Loucy (cell line): ENCODE data around the gene CLDND2.

ENCODE experiments used
- H2AFZ ChIP-seq: fragments of 200-600 bp; sonication (generic); 2 replicates; pipeline ENCODE4 v1.6.0; 2016; ENCODE audit warnings: antibody characterized with exemption, mild to moderate bottlenecking, low read length, moderate library complexity
- H3F3A ChIP-seq: fragments of 200-600 bp; 2 replicates; pipeline ENCODE4 v1.6.0; 2016; ENCODE audit warnings: antibody characterized with exemption, low read depth, mild to moderate bottlenecking
- H3K27me3 ChIP-seq: fragments of 200-600 bp; sonication (generic); 2 replicates; pipeline ENCODE4 v1.6.1; 2014; ENCODE audit warnings: low read length, mild to moderate bottlenecking; ENCODE audit not compliant: insufficient read depth, poor library complexity, severe bottlenecking
- H3K36me3 ChIP-seq: fragments of 200-600 bp; sonication (generic); 2 replicates; pipeline ENCODE4 v1.6.1; 2016; ENCODE audit warnings: low read length; ENCODE audit not compliant: insufficient read depth
- H3K4me1 ChIP-seq: fragments of 200-600 bp; sonication (generic); 2 replicates; pipeline ENCODE4 v1.5.1; 2014; ENCODE audit warnings: low read length, mild to moderate bottlenecking; ENCODE audit not compliant: insufficient read depth, poor library complexity, severe bottlenecking
- H3K4me2 ChIP-seq: fragments of 200-600 bp; sonication (generic); 2 replicates; pipeline ENCODE4 v1.6.0; 2014; ENCODE audit warnings: antibody characterized with exemption, low read length, low read depth, mild to moderate bottlenecking; ENCODE audit not compliant: poor library complexity, severe bottlenecking
- H3K4me3 ChIP-seq: fragments of 200-600 bp; sonication (generic); 2 replicates; pipeline ENCODE4 v1.5.1; 2014; ENCODE audit warnings: low read length, mild to moderate bottlenecking, mixed read lengths; ENCODE audit not compliant: poor library complexity, severe bottlenecking
- H3K79me2 ChIP-seq: fragments of 200-600 bp; sonication (generic); 2 replicates; pipeline ENCODE4 v1.6.1; 2014; ENCODE audit warnings: low read length; ENCODE audit not compliant: insufficient read depth
- H3K9ac ChIP-seq: fragments of 200-600 bp; sonication (generic); 2 replicates; pipeline ENCODE4 v1.6.0; 2014; ENCODE audit warnings: mild to moderate bottlenecking, low read depth, low read length, moderate library complexity; ENCODE audit not compliant: poor library complexity, severe bottlenecking
- H3K9me2 ChIP-seq: fragments of 200-600 bp; sonication (generic); replicated peaks from 2 replicates; pipeline ENCODE4 v1.6.1; 2016; ENCODE audit warnings: low read depth, low read length, mixed read lengths
- H3K9me3 ChIP-seq: fragments of 200-600 bp; sonication (generic); 2 replicates; pipeline ENCODE4 v1.6.1; 2014; ENCODE audit warnings: mild to moderate bottlenecking, antibody characterized with exemption, low read length, low read depth; ENCODE audit not compliant: insufficient read depth
- H4K20me1 ChIP-seq: fragments of 200-600 bp; sonication (generic); 2 replicates; pipeline ENCODE4 v1.6.0; 2014; ENCODE audit warnings: antibody characterized with exemption, low read length, mild to moderate bottlenecking; ENCODE audit not compliant: insufficient read depth, poor library complexity, severe bottlenecking
- CTCF ChIP-seq: fragments of 200-600 bp; sonication (generic); conservative IDR thresholded peaks from 2 replicates; pipeline ENCODE4 v1.5.1; 2014; ENCODE audit warnings: mild to moderate bottlenecking, antibody characterized with exemption, low read length
- EZH2phosphoT487 ChIP-seq: fragments of 200-600 bp; IDR thresholded peaks from 2 replicates; pipeline ENCODE4 v1.6.1; 2018; ENCODE audit warnings: antibody characterized with exemption, mild to moderate bottlenecking, moderate library complexity, borderline replicate concordance

CLDND2 gene

GRCh38 chr19:51386882-51387520 is 18.2 kb upstream of the CLDND2 start:
- no peaks in the 10 kb centered on the region for H3K9me3 ChIP-seq

GRCh38 chr19:51382004-51382403 is 13.2 kb upstream of the CLDND2 start:
- Histone ChIP-seq H3K9me2 (no peaks in the 10 kb centered on the region), H3K4me3 (no peak overlapping the region), H3K9me3 (no peaks in the 10 kb centered on the region; the same call in 1 of the 2 replicates), H2AFZ (no peak overlapping the region), H3K27me3 (no peaks in the 10 kb centered on the region), H3K9ac (no peak overlapping the region), H4K20me1 (no peaks in the 10 kb centered on the region), H3K36me3 (no peaks in the 10 kb centered on the region), H3F3A (no peaks in the 10 kb centered on the region), H3K79me2 (no peaks in the 10 kb centered on the region), H3K4me1 (no peaks in the 10 kb centered on the region), H3K4me2 (no peak overlapping the region)
- TF ChIP-seq CTCF (no peak), EZH2phosphoT487 (no peak)

More at GRCh38 chr19:51386882-51387520, 18.2 kb upstream of the CLDND2 start:
- Histone ChIP-seq H3K9ac (no peak overlapping the region), H3K79me2 (no peaks in the 10 kb centered on the region), H3K36me3 (no peaks in the 10 kb centered on the region), H2AFZ (no peak overlapping the region), H3K4me3 (no peak overlapping the region), H4K20me1 (no peaks in the 10 kb centered on the region), H3K4me2 (no peak overlapping the region), H3K9me2 (no peaks in the 10 kb centered on the region), H3F3A (no peaks in the 10 kb centered on the region), H3K4me1 (no peaks in the 10 kb centered on the region), H3K27me3 (no peaks in the 10 kb centered on the region)
- TF ChIP-seq CTCF (no peak), EZH2phosphoT487 (no peak)

DNA sequence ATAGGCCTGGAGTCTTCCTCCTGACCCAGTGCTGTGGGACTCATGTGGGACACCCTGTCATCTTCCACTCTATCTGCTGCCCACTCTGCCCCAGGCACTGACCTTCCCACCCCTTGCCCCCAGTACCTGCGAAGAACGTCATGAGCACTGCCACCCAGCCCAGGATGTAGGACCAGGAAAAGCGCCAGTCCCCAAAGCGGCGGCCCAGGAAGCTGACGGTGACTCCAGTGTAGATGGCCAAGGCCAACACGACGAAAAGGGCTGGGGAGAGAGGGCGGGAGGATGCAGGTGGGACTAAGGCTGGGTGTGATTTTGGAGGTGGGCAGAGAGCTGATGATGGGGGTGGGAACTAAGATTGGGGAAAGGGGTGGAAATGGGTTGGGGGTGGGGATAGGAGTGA is 11.6 kb upstream of the CLDND2 start:
- peaks cover 13% of the 10 kb centered on the region for H3K4me1 ChIP-seq
- no peaks in the 10 kb centered on the region for H3K36me3 ChIP-seq
- no peaks in the 10 kb centered on the region for H3K27me3 ChIP-seq
- no peaks in the 10 kb centered on the region for H3F3A ChIP-seq
- H3K4me2 ChIP-seq, result no peak overlapping the region
- no peaks in the 10 kb centered on the region for H3K79me2 ChIP-seq
- no peak overlapping the region for H2AFZ ChIP-seq
- TF ChIP-seq CTCF (no peak), EZH2phosphoT487 (no peak)
- no peak overlapping the region for H3K9ac ChIP-seq
- no peaks in the 10 kb centered on the region for H4K20me1 ChIP-seq
- no peak overlapping the region for H3K4me3 ChIP-seq
- no peaks in the 10 kb centered on the region for H3K9me2 ChIP-seq
- H3K9me3 ChIP-seq, result no peaks in the 10 kb centered on the region; the same call in 1 of the 2 replicates
